SK-N-SH (cell line): Measurements from ENCODE around the gene PPP1R3G. TPM values are rescaled to one million over a fixed set of nuclear protein-coding genes. Genes with fewer than 3 reads are reported as not detected.

ENCODE experiments used
- CTCF ChIA-PET: fragments of 300-600, 350-600 bp; formaldehyde crosslinking; extraction: SDS; loops from one replicate; lab custom pipeline; 2021; lab: Yijun Ruan, JAX
- POLR2A ChIA-PET: fragments of 350-600 bp; sonication (Branson Sonifier 250); formaldehyde crosslinking; extraction: SDS; loops from one replicate; lab custom pipeline; 2020; ENCODE audit warnings: antibody characterized with exemption, inconsistent platforms; lab: Yijun Ruan, JAX
- DNase-seq: peaks from one replicate; pipeline ENCODE4 v3.0.0; 2012
- H2AFZ ChIP-seq: fragments of 200-600 bp; sonication (generic); 2 replicates; pipeline ENCODE4 v1.8.1; 2016; ENCODE audit warnings: antibody characterized with exemption, mild to moderate bottlenecking, low read depth
- H3F3A ChIP-seq: fragments of 200-600 bp; sonication (generic); replicated peaks from 2 replicates; pipeline ENCODE3; 2016; ENCODE audit warnings: antibody characterized with exemption, mild to moderate bottlenecking; ENCODE audit not compliant: insufficient read depth
- H3K27ac ChIP-seq, 2 experiments: fragments of 200-500 bp in 1 of 2; fragments of 200-600 bp in 1 of 2; sonication (Bioruptor generic) in 1 of 2; sonication (generic), shearing (Covaris generic) in 1 of 2; 2 replicates each; pipeline versions ENCODE4 v1.5.1 to v1.6.1; 2014 to 2016; ENCODE audit warnings: low read depth in 2 of 2, inconsistent platforms in 1 of 2, low read length in 1 of 2, mild to moderate bottlenecking in 1 of 2, mixed read lengths in 1 of 2
- H3K27me3 ChIP-seq: fragments of 200-600 bp; sonication (generic), shearing (Covaris generic); 2 replicates; pipeline ENCODE4 v1.6.1; 2016; ENCODE audit warnings: mixed run types; ENCODE audit not compliant: insufficient read depth
- H3K36me3 ChIP-seq, 2 experiments: fragments of 200-500 bp in 1 of 2; fragments of 200-600 bp in 1 of 2; sonication (Bioruptor generic) in 1 of 2; sonication (generic) in 1 of 2; replicated peaks in 1 of 2; 2 replicates each; pipeline versions ENCODE3 to v1.5.1; 2014 to 2016; ENCODE audit warnings: low read length in 1 of 2, mild to moderate bottlenecking in 1 of 2; ENCODE audit not compliant: insufficient read depth in 2 of 2, control insufficient read depth in 1 of 2
- H3K4me1 ChIP-seq, 2 experiments: fragments of 200-500 bp in 1 of 2; fragments of 200-600 bp in 1 of 2; sonication (Bioruptor generic) in 1 of 2; sonication (generic), shearing (Covaris generic) in 1 of 2; 2 replicates each; pipeline versions ENCODE4 v1.5.1 to v1.6.1; 2014 to 2016; ENCODE audit warnings: low read depth in 1 of 2, low read length in 1 of 2, mixed run types in 1 of 2; ENCODE audit not compliant: insufficient read depth in 2 of 2, control insufficient read depth in 1 of 2
- H3K4me2 ChIP-seq: fragments of 200-600 bp; sonication (generic), shearing (Covaris generic); 2 replicates; pipeline ENCODE4 v1.6.1; 2017; ENCODE audit warnings: mixed run types
- H3K4me3 ChIP-seq, 2 experiments: fragments of 200-500 bp in 1 of 2; fragments of 200-600 bp in 1 of 2; sonication (Bioruptor generic) in 1 of 2; sonication (generic), shearing (Covaris generic) in 1 of 2; 2 replicates each; pipeline versions ENCODE4 v1.5.1 to v1.8.1; 2014 to 2016; ENCODE audit warnings: low read depth in 2 of 2, inconsistent platforms in 1 of 2, low read length in 1 of 2, mild to moderate bottlenecking in 1 of 2, mixed read lengths in 1 of 2, moderate library complexity in 1 of 2
- H3K79me2 ChIP-seq: fragments of 200-600 bp; sonication (generic); 2 replicates; pipeline ENCODE4 v1.8.1; 2017; ENCODE audit warnings: mild to moderate bottlenecking; ENCODE audit not compliant: insufficient read depth
- H3K9ac ChIP-seq: fragments of 200-600 bp; sonication (generic); 2 replicates; pipeline ENCODE4 v1.6.1; 2017; ENCODE audit warnings: mixed run types
- H3K9me2 ChIP-seq: fragments of 200-600 bp; sonication (generic); 2 replicates; pipeline ENCODE4 v1.6.1; 2017; ENCODE audit warnings: mixed run types
- H3K9me3 ChIP-seq: fragments of 200-600 bp; sonication (generic); 2 replicates; pipeline ENCODE4 v1.6.1; 2017; ENCODE audit warnings: mixed run types, mild to moderate bottlenecking, moderate library complexity
- H4K20me1 ChIP-seq: fragments of 200-600 bp; sonication (generic); 2 replicates; pipeline ENCODE4 v1.6.1; 2017; ENCODE audit warnings: mild to moderate bottlenecking, mixed run types; ENCODE audit not compliant: insufficient read depth
- CHD2 ChIP-seq: fragments of 150-350 bp; IDR thresholded peaks from 2 replicates; pipeline ENCODE4 v1.6.1; 2018; ENCODE audit warnings: low read length; ENCODE audit not compliant: partially characterized antibody
- EP300 ChIP-seq, 2 experiments: IDR thresholded peaks; 2 replicates each; pipeline versions ENCODE4 v1.4.0 to v1.6.1; 2012; ENCODE audit warnings: borderline replicate concordance in 1 of 2, low read depth in 1 of 2, low read length in 1 of 2
- EZH2phosphoT487 ChIP-seq: fragments of 200-600 bp; sonication (generic); IDR thresholded peaks from 2 replicates; pipeline ENCODE4 v1.6.1; 2017; ENCODE audit warnings: low read depth, mixed run types, mild to moderate bottlenecking, antibody characterized with exemption, moderate library complexity, borderline replicate concordance
- FOSL2 ChIP-seq: IDR thresholded peaks from 2 replicates; pipeline ENCODE4 v1.4.0; 2012; ENCODE audit warnings: low read depth, mild to moderate bottlenecking, moderate library complexity, borderline replicate concordance
- FOXJ3 ChIP-seq: sonication (generic); formaldehyde crosslinking; IDR thresholded peaks from 2 replicates; pipeline ENCODE4 v1.5.1; 2020; ENCODE audit warnings: mild to moderate bottlenecking, missing genetic modification reagents
- FOXM1 ChIP-seq: IDR thresholded peaks from 2 replicates; pipeline ENCODE4 v1.4.0; 2012; ENCODE audit warnings: low read depth, mild to moderate bottlenecking
- GABPA ChIP-seq: IDR thresholded peaks from 2 replicates; pipeline ENCODE4 v1.4.0; 2012; ENCODE audit warnings: low read depth, mild to moderate bottlenecking
- GATA2 ChIP-seq: sonication (generic); formaldehyde crosslinking; IDR thresholded peaks from 2 replicates; pipeline ENCODE4 v1.5.0; 2020; ENCODE audit warnings: mild to moderate bottlenecking, missing genetic modification reagents
- IRF3 ChIP-seq: fragments of 150-350 bp; IDR thresholded peaks from 2 replicates; pipeline ENCODE4 v1.6.1; 2016; ENCODE audit warnings: mild to moderate bottlenecking, low read depth, low read length
- JUND ChIP-seq: IDR thresholded peaks from 2 replicates; pipeline ENCODE4 v1.4.0; 2012
- MAX ChIP-seq: IDR thresholded peaks from 2 replicates; pipeline ENCODE4 v1.4.0; 2012; ENCODE audit warnings: low read depth
- MEF2A ChIP-seq: IDR thresholded peaks from 2 replicates; pipeline ENCODE4 v1.4.0; 2012; ENCODE audit warnings: low read depth, borderline replicate concordance
- MXI1 ChIP-seq: IDR thresholded peaks from 2 replicates; pipeline ENCODE4 v1.6.1; 2012; ENCODE audit warnings: mild to moderate bottlenecking, low read depth, low read length, improper control_type of control experiment
- POLR2AphosphoS5 ChIP-seq: IDR thresholded peaks from 2 replicates; pipeline ENCODE4 v1.6.1; 2012; ENCODE audit warnings: low read depth, low read length
- RAD21 ChIP-seq: IDR thresholded peaks from 2 replicates; pipeline ENCODE4 v1.6.1; 2012; ENCODE audit warnings: mild to moderate bottlenecking, low read length
- SIN3A ChIP-seq: IDR thresholded peaks from 2 replicates; pipeline ENCODE4 v1.6.1; 2012; ENCODE audit warnings: low read depth, mild to moderate bottlenecking, low read length, moderate library complexity, borderline replicate concordance
- TAF1 ChIP-seq: IDR thresholded peaks from 2 replicates; pipeline ENCODE4 v1.6.1; 2012; ENCODE audit warnings: low read depth, mild to moderate bottlenecking, low read length, moderate library complexity, borderline replicate concordance
- YY1 ChIP-seq: IDR thresholded peaks from 2 replicates; pipeline ENCODE4 v1.4.0; 2012; ENCODE audit warnings: low read depth, mild to moderate bottlenecking
- WGBS: methylation state at CpG from one replicate; pipeline ENCODE4 v1.1.6; 2017; ENCODE audit warnings: low lambda C conversion rate; 5-methylcytosine and 5-hydroxymethylcytosine counted together
- polyA plus RNA-seq, 3 experiments: library from polyadenylated mRNA; depleted of rRNA; stranded (reverse); fragments of >200 nt; gene quantifications; 2 replicates each; pipeline ENCODE4 v1.2.3, GENCODE V29; 2012
- TF ChIP-seq, protein P1 (sequence below): fragments of 200-600 bp; sonication (generic); IDR thresholded peaks from 2 replicates; pipeline ENCODE4 v1.6.1; 2017; ENCODE audit warnings: antibody characterized with exemption, mild to moderate bottlenecking, moderate library complexity
- TF ChIP-seq, protein P2 (sequence below): fragments of 150-350 bp; IDR thresholded peaks from 2 replicates; pipeline ENCODE4 v1.6.1; 2017; ENCODE audit warnings: antibody characterized with exemption, low read length, low read depth, borderline replicate concordance
- TF ChIP-seq, protein P3 (sequence below): IDR thresholded peaks from 2 replicates; pipeline ENCODE4 v1.4.0; 2012; ENCODE audit warnings: low read depth, borderline replicate concordance

Gene PPP1R3G
- polyA plus RNA-seq, 1 of the 3 experiments (the other 2 are of a cell fraction) = 0.10 TPM

- TF ChIP-seq IRF3 (no peak), FOSL2 (no peak), POLR2AphosphoS5 (no peak), MEF2A (no peak), GABPA (no peak), EZH2phosphoT487 (no peak)
- TF ChIP-seq, protein P1, sequence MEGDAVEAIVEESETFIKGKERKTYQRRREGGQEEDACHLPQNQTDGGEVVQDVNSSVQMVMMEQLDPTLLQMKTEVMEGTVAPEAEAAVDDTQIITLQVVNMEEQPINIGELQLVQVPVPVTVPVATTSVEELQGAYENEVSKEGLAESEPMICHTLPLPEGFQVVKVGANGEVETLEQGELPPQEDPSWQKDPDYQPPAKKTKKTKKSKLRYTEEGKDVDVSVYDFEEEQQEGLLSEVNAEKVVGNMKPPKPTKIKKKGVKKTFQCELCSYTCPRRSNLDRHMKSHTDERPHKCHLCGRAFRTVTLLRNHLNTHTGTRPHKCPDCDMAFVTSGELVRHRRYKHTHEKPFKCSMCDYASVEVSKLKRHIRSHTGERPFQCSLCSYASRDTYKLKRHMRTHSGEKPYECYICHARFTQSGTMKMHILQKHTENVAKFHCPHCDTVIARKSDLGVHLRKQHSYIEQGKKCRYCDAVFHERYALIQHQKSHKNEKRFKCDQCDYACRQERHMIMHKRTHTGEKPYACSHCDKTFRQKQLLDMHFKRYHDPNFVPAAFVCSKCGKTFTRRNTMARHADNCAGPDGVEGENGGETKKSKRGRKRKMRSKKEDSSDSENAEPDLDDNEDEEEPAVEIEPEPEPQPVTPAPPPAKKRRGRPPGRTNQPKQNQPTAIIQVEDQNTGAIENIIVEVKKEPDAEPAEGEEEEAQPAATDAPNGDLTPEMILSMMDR = no peak
These were observed 22.9 kb downstream of the PPP1R3G start (continued) for GRCh38 chr6:5108068-5108467.

GRCh38 chr6:5108536-5109150, 23.5 kb downstream of the PPP1R3G start:
- DNase-seq = no peak
- Histone ChIP-seq H3K9me2 (no peaks in the 10 kb centered on the region), H3F3A (peaks cover 5% of the 10 kb centered on the region), H3K9me3 (no peaks in the 10 kb centered on the region), H3K4me2 (no peak overlapping the region), H2AFZ (no peak overlapping the region), H3K4me3 (no peak overlapping the region), H3K79me2 (no peaks in the 10 kb centered on the region), H3K4me1 (no peaks in the 10 kb centered on the region; a peak in 1 of 4 replicates), H3K36me3 (peaks cover 0 to 3% of the 10 kb centered on the region in 2 experiments), H4K20me1 (0 out of 2 replicates have a peak, but pooled peaks cover 8% of the 10 kb centered on the region), H3K9ac (no peak overlapping the region), H3K27me3 (no peaks in the 10 kb centered on the region), H3K27ac (no peak overlapping the region)
- POLR2A ChIA-PET = no interaction called here
- TF ChIP-seq TAF1 = no peak
- TF ChIP-seq, protein P2, sequence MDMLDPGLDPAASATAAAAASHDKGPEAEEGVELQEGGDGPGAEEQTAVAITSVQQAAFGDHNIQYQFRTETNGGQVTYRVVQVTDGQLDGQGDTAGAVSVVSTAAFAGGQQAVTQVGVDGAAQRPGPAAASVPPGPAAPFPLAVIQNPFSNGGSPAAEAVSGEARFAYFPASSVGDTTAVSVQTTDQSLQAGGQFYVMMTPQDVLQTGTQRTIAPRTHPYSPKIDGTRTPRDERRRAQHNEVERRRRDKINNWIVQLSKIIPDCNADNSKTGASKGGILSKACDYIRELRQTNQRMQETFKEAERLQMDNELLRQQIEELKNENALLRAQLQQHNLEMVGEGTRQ = no peak
- no peak for TF ChIP-seq MXI1
- TF ChIP-seq, protein P1 = no peak
- TF ChIP-seq YY1 = no peak
- no peak for TF ChIP-seq FOXM1
- TF ChIP-seq JUND = no peak
- no peak for TF ChIP-seq RAD21
- no peak for TF ChIP-seq FOSL2
- TF ChIP-seq MAX = no peak
- TF ChIP-seq, protein P3, sequence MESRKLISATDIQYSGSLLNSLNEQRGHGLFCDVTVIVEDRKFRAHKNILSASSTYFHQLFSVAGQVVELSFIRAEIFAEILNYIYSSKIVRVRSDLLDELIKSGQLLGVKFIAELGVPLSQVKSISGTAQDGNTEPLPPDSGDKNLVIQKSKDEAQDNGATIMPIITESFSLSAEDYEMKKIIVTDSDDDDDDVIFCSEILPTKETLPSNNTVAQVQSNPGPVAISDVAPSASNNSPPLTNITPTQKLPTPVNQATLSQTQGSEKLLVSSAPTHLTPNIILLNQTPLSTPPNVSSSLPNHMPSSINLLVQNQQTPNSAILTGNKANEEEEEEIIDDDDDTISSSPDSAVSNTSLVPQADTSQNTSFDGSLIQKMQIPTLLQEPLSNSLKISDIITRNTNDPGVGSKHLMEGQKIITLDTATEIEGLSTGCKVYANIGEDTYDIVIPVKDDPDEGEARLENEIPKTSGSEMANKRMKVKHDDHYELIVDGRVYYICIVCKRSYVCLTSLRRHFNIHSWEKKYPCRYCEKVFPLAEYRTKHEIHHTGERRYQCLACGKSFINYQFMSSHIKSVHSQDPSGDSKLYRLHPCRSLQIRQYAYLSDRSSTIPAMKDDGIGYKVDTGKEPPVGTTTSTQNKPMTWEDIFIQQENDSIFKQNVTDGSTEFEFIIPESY = no peak
- TF ChIP-seq SIN3A = no peak
- TF ChIP-seq FOXJ3 (CRISPR knock-in tag) = no peak
- TF ChIP-seq CHD2 = no peak
- no peak for TF ChIP-seq GATA2 (CRISPR knock-in tag)
- no peak for TF ChIP-seq EP300 (IDR thresholded peaks at IDR 0.05; ENCODE audit: borderline replicate concordance in 1 of 2, low read depth in 1 of 2, low read length in 1 of 2)
- WGBS = 83% methylated on average over 2 of the region's 6 CpGs
- CTCF ChIA-PET = interaction anchor here (1.8 kb wide), 1 partner anchor 35 kb away, joined by 4 read pairs; no protein-coding TSS in a partner anchor
